NB4 (cell line): ENCODE results near the gene AIF1.

Experiments used
- DNase-seq: peaks from one replicate; pipeline ENCODE4 v3.0.0; 2010; ENCODE audit warnings: low read depth
- H3K4me3 ChIP-seq: one replicate; pipeline ENCODE4 v1.5.1; 2011; ENCODE audit warnings: mild to moderate bottlenecking, low read depth, low read length, moderate library complexity
- MYC ChIP-seq: IDR thresholded peaks from 2 replicates; pipeline ENCODE4 v1.6.1; 2011; ENCODE audit warnings: low read depth, low read length
- POLR2A ChIP-seq: IDR thresholded peaks from 2 replicates; pipeline ENCODE4 v1.6.1; 2011; ENCODE audit warnings: mild to moderate bottlenecking; ENCODE audit not compliant: insufficient read length; ENCODE audit errors: extremely low read depth
- TF ChIP-seq, protein P1 (sequence below): IDR thresholded peaks from one replicate; pipeline ENCODE4 v1.5.1; 2012; ENCODE audit warnings: low read depth, low read length
- TF ChIP-seq, protein P2 (sequence below): IDR thresholded peaks from 2 replicates; pipeline ENCODE4 v1.6.1; 2011; ENCODE audit warnings: low read depth, low read length

The AIF1 gene

DNA sequence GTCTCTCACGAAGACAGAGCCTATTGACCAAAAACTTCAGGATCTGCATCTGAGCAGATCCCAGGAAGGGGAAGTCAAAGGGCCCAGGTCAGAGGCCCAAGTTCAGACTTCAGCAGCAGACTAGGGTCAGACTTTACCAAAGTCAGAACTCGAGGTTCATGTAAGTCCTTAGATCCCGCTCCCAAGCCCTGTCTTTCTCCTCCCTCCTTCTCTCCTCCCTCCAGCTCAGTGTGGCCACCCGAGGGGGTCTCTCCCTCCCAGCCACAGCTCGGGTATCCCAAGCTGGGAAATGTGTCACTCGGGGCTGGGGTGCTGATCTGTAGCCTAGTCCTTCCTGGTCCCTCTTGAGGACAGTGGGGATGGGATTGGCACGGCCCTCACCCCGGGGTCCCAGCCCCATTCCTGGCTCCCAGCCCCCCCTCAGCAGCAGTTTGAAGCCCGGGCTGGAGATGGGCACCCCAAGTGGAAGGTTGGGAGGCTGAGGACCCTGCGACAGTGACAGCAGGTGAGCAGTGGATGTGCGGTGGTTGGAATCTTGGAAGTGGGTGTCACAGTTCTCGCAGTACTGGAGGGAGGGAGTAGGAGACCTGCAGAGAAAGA is 47.2 kb downstream of the AIF1 start:
- DNase-seq, result no peak
- TF ChIP-seq, protein P1, sequence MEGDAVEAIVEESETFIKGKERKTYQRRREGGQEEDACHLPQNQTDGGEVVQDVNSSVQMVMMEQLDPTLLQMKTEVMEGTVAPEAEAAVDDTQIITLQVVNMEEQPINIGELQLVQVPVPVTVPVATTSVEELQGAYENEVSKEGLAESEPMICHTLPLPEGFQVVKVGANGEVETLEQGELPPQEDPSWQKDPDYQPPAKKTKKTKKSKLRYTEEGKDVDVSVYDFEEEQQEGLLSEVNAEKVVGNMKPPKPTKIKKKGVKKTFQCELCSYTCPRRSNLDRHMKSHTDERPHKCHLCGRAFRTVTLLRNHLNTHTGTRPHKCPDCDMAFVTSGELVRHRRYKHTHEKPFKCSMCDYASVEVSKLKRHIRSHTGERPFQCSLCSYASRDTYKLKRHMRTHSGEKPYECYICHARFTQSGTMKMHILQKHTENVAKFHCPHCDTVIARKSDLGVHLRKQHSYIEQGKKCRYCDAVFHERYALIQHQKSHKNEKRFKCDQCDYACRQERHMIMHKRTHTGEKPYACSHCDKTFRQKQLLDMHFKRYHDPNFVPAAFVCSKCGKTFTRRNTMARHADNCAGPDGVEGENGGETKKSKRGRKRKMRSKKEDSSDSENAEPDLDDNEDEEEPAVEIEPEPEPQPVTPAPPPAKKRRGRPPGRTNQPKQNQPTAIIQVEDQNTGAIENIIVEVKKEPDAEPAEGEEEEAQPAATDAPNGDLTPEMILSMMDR, result no peak
- no peak for TF ChIP-seq POLR2A
- TF ChIP-seq, protein P2, sequence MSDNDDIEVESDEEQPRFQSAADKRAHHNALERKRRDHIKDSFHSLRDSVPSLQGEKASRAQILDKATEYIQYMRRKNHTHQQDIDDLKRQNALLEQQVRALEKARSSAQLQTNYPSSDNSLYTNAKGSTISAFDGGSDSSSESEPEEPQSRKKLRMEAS, result no peak
- no peak for TF ChIP-seq MYC
- no peak overlapping the region for H3K4me3 ChIP-seq

DNA sequence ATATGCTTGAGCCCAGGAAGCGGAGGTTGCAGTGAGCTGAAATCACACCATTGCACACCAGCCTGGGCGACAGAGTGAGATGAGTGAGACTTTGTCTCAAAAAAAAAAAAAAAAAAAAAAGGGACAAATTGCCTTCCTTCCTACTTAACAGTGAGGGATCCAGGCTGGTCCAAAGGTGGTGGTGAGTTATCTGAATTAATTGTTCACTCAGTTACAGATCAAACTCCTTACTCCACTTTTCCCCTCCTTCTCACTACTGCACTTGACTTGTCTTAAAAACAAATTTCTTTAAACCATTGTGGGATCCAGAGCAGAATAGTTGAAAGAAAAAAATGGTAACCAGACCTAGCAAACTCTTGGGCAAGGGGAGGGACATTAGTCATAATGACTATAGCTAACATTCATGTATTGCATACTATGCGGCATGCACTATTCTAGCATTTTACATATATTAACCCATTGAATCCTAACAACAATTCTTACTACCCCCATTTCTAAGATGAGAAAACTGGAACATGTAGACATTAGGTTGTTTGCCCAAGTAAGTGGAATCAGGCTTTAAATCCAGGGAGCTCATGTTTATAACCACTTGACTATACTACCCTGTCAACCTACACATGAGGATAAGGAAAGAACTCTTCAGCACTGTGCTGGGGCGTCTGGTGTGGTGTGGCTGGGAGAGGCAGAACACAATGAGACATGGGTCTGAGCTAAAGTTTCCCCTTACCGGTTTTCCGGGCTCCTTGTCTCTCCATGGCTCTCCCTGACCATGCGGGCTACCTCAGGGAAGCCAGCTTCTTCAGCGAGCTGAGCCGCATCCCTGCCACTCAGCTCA is 48.3 kb downstream of the AIF1 start:
- TF ChIP-seq, protein P2, result no peak
- TF ChIP-seq, protein P1, result no peak
- TF ChIP-seq POLR2A, result no peak
- TF ChIP-seq MYC, result no peak
- peak overlapping the region; percentile 87 for H3K4me3 ChIP-seq
- DNase-seq, result no peak

DNA sequence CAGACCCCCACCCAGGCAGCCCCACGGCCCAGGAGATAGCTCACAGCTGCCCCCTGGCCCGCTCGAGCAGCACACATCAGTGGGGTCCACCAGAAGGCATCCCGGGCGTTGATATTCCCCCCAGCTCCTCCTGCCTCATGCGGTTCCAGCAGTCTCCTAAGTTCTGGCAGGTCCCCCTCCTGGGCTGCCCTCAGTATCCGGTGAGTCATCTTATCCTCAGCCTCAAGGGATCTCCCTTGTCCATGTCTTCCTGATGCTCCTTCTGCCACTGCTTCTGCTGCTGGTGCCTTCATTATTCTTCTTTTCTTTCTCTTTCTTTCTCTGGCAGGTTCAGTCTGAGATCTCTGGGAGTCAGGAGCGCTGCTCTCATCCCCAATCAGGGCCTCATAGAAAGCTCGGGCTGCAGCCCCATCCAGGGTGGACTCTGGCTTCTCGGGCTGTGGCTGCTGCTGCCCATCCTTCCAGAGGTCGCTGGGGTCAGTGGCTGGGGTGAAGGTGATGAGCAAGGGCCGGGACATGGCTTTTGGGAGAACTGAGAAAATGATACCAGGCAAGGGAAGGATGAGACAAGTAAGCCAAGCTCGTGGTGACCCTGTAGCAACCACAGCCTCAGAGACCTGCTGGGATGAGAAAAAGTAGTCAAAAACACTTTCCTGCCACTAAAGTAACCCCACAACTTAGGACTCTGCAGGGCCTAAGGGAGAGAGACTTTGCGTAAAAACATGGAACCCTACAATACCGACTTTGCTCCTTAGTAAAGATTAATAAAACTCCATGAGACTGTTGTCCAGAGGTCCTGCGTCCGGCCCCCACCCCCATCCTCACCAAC is 49.1 kb downstream of the AIF1 start:
- peak; percentile 69 for DNase-seq
- peak overlapping the region; percentile 87 for H3K4me3 ChIP-seq

DNA sequence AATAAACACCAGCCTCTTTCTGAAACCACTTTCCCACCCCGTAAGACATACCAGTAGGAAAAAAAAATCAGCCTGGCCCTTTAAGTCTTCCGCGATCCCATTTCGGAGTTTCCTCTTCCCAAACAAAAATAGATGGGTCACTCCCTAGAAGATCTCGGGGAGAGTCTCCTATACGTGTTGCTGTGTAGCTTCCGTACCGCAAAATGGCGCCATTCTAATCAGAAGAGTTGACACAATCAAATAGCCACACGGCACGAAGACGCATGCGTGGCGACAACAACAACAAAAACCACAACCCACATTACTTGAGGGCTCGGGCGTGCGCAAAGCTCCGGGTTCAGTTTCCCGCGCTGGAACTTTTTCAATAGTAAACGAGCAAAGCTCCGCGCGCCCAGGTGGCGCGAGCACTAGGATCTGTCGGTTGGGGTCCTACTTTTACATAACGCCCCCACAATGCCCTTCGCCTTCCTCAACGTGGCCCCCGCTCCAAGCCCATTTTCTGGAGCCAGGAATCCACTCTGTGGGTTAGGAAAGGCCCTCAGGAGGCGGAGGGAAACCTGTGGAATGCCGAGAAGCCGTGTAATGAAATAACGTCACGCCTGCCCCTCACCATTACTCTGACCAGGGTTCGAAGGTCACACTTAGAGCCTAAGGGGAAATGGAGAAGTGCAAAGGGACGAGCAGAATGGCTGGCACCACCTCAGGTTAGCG is 49.9 kb downstream of the AIF1 start, which contains the start of gene GPANK1:
Gene GPANK1 (minus strand): TSS at position 208 of the 711 bp plus-strand sequence. CDS start 519 bp downstream, outside the sequence.
- DNase-seq, result peak; percentile 99
- TF ChIP-seq, protein P2, result peak; percentile 72
- TF ChIP-seq, protein P1, result no peak
- TF ChIP-seq MYC, result peak; percentile 72
- TF ChIP-seq POLR2A, result peak; percentile 17
- peak within 1 kb of the TSS; percentile 87 for H3K4me3 ChIP-seq

More for the DNA sequence above, 49.1 kb downstream of the AIF1 start:
- TF ChIP-seq, protein P2, result no peak
- TF ChIP-seq POLR2A, result no peak
- no peak for TF ChIP-seq MYC
- TF ChIP-seq, protein P1, result no peak

DNA sequence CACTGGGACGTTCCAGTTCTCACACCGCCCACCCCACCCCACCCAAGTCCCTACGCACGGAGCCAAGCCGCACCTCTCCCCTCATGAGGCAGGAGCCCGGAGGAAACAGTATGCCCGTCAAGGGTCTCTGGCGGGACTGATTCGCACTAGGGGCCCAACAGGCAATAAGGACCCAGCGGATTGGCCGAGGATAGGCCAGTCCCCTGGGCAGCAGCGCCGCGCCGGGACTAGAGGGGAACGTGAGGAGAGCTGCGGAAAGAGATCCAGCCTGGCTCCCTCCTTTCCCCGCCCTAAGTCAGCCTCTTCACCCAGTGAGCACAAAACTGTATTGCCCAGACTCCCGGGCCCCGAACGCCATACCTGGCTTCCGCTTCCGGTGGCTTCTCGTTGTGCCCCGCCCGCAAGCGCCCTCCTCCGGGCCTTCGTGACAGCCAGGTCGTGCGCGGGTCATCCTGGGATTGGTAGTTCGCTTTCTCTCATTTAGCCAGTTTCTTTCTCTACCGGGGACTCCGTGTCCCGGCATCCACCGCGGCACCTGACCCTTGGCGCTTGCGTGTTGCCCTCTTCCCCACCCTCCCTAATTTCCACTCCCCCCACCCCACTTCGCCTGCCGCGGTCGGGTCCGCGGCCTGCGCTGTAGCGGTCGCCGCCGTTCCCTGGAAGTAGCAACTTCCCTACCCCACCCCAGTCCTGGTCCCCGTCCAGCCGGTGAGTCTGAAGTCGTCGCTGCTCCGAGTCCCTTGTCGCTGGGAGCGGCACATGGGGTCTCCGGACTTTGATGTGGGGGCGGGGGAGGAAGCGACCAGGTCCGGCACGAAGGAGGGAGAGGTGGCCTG is 50.7 kb downstream of the AIF1 start, which contains the start of gene CSNK2B:
Gene CSNK2B (plus strand): TSS at position 580 of the 836 bp plus-strand sequence. CDS start 752 bp downstream, outside the sequence.
- TF ChIP-seq POLR2A (peak; percentile 76), MYC (peak; percentile 78)
- TF ChIP-seq, protein P1, result no peak
- TF ChIP-seq, protein P2, result no peak; the same call in 1 of the 2 replicates
- DNase-seq, result peak; percentile 100
- H3K4me3 ChIP-seq, result peak within 1 kb of the TSS; percentile 87
